Cardiac muscle cell (in vitro differentiated cells and primary cell): ENCODE data around the gene GNGT1. TPM values are rescaled to one million over a fixed set of nuclear protein-coding genes. Genes with fewer than 3 reads are reported as not detected.

ENCODE experiments used
- DNase-seq, 2 donors: peaks; one replicate each; pipeline versions ENCODE4 v3.0.0 to v3.0.0-alpha.2; 2010 to 2017; ENCODE audit warnings: low read depth in 1 of 2, low spot score in 1 of 2
- H3K27ac ChIP-seq: fragments of 200-600 bp; sonication (generic); 2 replicates; pipeline ENCODE4 v1.5.1; 2016
- H3K27me3 ChIP-seq: fragments of 200-600 bp; sonication (generic); 2 replicates; pipeline ENCODE4 v1.6.0; 2016; ENCODE audit warnings: control low read depth
- H3K36me3 ChIP-seq: fragments of 200-600 bp; sonication (generic); 2 replicates; pipeline ENCODE4 v1.5.1; 2016; ENCODE audit warnings: control low read depth
- H3K4me1 ChIP-seq: fragments of 200-600 bp; sonication (generic); 2 replicates; pipeline ENCODE4 v1.8.1; 2017; ENCODE audit warnings: low read depth, mild to moderate bottlenecking, mixed run types
- H3K4me3 ChIP-seq: fragments of 200-600 bp; sonication (generic); 2 replicates; pipeline ENCODE4 v1.5.1; 2016; ENCODE audit warnings: mild to moderate bottlenecking
- H3K9me3 ChIP-seq: fragments of 200-600 bp; sonication (generic); 2 replicates; pipeline ENCODE4 v1.5.1; 2017; ENCODE audit warnings: low read depth, mild to moderate bottlenecking, control low read depth
- CTCF ChIP-seq: IDR thresholded peaks from 2 replicates; pipeline ENCODE4 v1.5.1; 2012; ENCODE audit warnings: low read depth, mild to moderate bottlenecking, low read length
- polyA plus RNA-seq: library from polyadenylated mRNA; unstranded; fragments of >200 nt; fragmentation: Nextera tagmentation; extraction: Ambion mirVana; gene quantifications from 2 replicates; pipeline ENCODE4 v1.2.1, GENCODE V29; 2016
- total RNA-seq: library from RNA; depleted of rRNA; stranded (reverse); fragments of >200 nt; gene quantifications from 2 replicates; pipeline ENCODE4 v1.2.3, GENCODE V29; 2016

The GNGT1 gene
- total and polyA plus RNA-seq, 2 experiments from 2014 or later = not detected

GRCh38 chr7:93920496-93921182, 14.3 kb downstream of the GNGT1 start:
- peak in 1 of 2 donors; percentile 32 for DNase-seq
- H3K4me3 ChIP-seq = no peak overlapping the region
- TF ChIP-seq CTCF = no peak

GRCh38 chr7:93921186-93921585, 14.8 kb downstream of the GNGT1 start:
- DNase-seq = peak in 1 of 2 donors; percentile 30
- peak overlapping the region; percentile 63 for H3K27ac ChIP-seq

More at GRCh38 chr7:93920496-93921182, 14.3 kb downstream of the GNGT1 start:
- H3K27ac ChIP-seq = no peak overlapping the region
- H3K27me3 ChIP-seq = no peaks in the 10 kb centered on the region
- no peaks in the 10 kb centered on the region for H3K36me3 ChIP-seq
- peaks cover 15% of the 10 kb centered on the region for H3K4me1 ChIP-seq
- H3K9me3 ChIP-seq = no peaks in the 10 kb centered on the region

GRCh38 chr7:93921607-93922566, 15.5 kb downstream of the GNGT1 start, which contains the start of gene GNG11:
GNG11 (plus strand) TSS chr7:93921735; CDS start chr7:93922138, 403 bp downstream.
- Histone ChIP-seq H3K27me3 (no peaks in the 10 kb centered on the region), H3K36me3 (no peaks in the 10 kb centered on the region), H3K9me3 (no peaks in the 10 kb centered on the region), H3K27ac (peak within 1 kb of the TSS; percentile 63), H3K4me1 (peaks cover 15% of the 10 kb centered on the region), H3K4me3 (peak within 1 kb of the TSS; percentile 35)
- peak; percentile 82 to 87 for DNase-seq
- no peak for TF ChIP-seq CTCF

More at GRCh38 chr7:93921186-93921585, 14.8 kb downstream of the GNGT1 start:
- Histone ChIP-seq H3K36me3 (no peaks in the 10 kb centered on the region), H3K27me3 (no peaks in the 10 kb centered on the region), H3K4me1 (peaks cover 15% of the 10 kb centered on the region), H3K9me3 (no peaks in the 10 kb centered on the region), H3K4me3 (no peak overlapping the region)
- TF ChIP-seq CTCF = no peak

GRCh38 chr7:93923296-93923695, 16.9 kb downstream of the GNGT1 start:
- peak in 1 of 2 donors; percentile 46 for DNase-seq
- H3K27ac ChIP-seq = no peak overlapping the region
- no peaks in the 10 kb centered on the region for H3K36me3 ChIP-seq
- H3K27me3 ChIP-seq = no peaks in the 10 kb centered on the region
- peak overlapping the region; percentile 35 for H3K4me3 ChIP-seq
- peaks cover 28% of the 10 kb centered on the region for H3K4me1 ChIP-seq
- TF ChIP-seq CTCF = no peak
- H3K9me3 ChIP-seq = no peaks in the 10 kb centered on the region

DNA sequence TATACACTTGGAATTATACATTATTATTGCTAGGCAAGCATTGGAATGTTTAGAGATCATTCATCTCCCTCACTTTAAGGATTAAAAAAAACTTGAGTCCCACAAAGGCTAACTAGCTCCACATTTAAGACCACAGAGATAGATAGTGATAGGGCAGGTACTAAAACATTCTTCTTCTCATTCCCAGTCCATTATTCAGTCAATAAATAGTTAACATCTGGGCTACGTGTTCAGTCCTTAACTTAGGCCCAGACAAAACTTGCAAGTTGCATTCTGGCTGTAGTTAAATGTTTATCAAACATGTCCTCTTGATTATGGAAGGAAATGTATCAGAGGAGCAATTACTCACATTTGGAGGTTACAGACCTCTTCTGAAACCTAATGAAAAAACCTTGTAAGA, 17.6 kb downstream of the GNGT1 start:
- no peak for TF ChIP-seq CTCF
- no peak overlapping the region for H3K27ac ChIP-seq
- H3K4me3 ChIP-seq = no peak overlapping the region
- DNase-seq = no peak
- H3K9me3 ChIP-seq = no peaks in the 10 kb centered on the region
- H3K27me3 ChIP-seq = no peaks in the 10 kb centered on the region
- H3K36me3 ChIP-seq = no peaks in the 10 kb centered on the region
- H3K4me1 ChIP-seq = peaks cover 28% of the 10 kb centered on the region
